Measurements from ENCODE around the gene FHL3. TPM values are rescaled to one million over a fixed set of nuclear protein-coding genes. Genes with fewer than 3 reads are reported as not detected.

The FHL3 gene
- total RNA-seq, 1 donor from 2014 or later = 57.9 TPM

DNA sequence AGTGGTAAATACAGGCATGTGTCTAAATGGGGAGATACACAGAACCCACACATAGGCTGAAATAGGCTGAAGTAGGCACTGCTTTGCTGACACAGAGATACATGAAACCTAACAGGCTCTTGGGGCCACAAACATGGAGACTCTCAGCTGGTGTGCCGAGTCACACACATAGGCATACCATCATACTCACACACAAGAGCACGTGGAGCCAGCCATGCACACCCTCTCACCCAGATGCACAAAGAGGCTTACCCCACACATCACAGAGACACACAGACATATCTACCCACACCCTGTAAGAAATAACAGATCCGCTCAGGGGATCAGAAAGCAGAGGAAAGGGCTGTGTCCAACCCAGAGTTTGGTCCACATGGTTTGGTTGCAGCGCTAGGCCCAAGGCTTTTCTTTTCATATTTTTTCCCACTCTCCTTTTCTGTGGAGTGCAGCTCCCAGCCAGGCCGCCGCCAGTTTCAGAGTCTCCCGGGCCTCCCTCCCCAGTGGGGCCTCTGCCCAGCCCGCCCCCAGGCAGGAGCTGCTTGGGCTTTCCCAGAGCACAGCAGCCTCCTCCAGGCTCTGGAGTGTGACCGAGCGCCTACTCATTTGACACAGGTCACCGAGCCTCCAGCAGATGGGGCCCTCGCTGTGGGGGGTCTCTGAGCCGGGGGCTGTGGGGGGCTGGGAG, 45.2 kb upstream of the FHL3 start:
- Mint-ChIP-seq H3K36me3 (ENCODE audit: low read depth) (no peaks in the 10 kb centered on the region), H3K27ac (ENCODE audit: unreplicated experiment) (no peak overlapping the region), H3K27me3 (ENCODE audit: low read depth) (peaks cover 2% of the 10 kb centered on the region), H3K4me3 (ENCODE audit: unreplicated experiment) (no peak overlapping the region), H3K4me1 (ENCODE audit: low read depth) (peaks cover 15% of the 10 kb centered on the region), H3K9me3 (ENCODE audit: low read depth) (no peaks in the 10 kb centered on the region)
- TF ChIP-seq, protein P1, sequence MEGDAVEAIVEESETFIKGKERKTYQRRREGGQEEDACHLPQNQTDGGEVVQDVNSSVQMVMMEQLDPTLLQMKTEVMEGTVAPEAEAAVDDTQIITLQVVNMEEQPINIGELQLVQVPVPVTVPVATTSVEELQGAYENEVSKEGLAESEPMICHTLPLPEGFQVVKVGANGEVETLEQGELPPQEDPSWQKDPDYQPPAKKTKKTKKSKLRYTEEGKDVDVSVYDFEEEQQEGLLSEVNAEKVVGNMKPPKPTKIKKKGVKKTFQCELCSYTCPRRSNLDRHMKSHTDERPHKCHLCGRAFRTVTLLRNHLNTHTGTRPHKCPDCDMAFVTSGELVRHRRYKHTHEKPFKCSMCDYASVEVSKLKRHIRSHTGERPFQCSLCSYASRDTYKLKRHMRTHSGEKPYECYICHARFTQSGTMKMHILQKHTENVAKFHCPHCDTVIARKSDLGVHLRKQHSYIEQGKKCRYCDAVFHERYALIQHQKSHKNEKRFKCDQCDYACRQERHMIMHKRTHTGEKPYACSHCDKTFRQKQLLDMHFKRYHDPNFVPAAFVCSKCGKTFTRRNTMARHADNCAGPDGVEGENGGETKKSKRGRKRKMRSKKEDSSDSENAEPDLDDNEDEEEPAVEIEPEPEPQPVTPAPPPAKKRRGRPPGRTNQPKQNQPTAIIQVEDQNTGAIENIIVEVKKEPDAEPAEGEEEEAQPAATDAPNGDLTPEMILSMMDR (IDR thresholded peaks at IDR 0.05) = no peak
- no peak for DNase-seq (ENCODE audit: low spot score)

DNA sequence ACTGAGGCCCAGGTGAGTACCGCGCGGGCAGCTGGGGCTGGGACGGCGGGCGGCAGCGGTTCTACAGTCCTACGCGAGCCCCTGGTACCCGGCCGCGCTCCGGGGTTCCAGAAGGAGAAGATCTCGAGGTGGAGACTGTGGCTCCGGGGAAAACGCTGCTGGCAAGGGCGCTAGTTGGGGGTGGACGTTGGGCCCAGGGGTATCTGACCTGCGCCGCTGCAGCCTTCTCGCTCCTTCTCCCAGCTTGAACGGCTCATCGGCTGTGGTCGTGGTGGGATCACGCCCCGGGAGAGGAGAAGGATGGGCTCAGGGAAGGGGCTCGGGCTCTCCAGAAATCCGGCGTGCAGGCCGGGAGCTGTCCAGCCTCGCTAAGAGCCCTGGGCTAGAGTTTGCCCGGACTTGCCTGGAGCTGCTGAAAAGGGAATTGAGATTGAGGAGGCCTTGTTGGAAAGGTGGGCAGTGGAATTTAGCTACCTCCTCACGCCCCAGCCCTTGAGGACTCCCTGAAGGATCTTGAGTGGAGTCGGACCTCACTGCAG, 42.4 kb upstream of the FHL3 start:
- peaks cover 13% of the 10 kb centered on the region for H3K27me3 Mint-ChIP-seq (ENCODE audit: low read depth)
- H3K4me1 Mint-ChIP-seq (ENCODE audit: low read depth) = peaks cover 24% of the 10 kb centered on the region

DNA sequence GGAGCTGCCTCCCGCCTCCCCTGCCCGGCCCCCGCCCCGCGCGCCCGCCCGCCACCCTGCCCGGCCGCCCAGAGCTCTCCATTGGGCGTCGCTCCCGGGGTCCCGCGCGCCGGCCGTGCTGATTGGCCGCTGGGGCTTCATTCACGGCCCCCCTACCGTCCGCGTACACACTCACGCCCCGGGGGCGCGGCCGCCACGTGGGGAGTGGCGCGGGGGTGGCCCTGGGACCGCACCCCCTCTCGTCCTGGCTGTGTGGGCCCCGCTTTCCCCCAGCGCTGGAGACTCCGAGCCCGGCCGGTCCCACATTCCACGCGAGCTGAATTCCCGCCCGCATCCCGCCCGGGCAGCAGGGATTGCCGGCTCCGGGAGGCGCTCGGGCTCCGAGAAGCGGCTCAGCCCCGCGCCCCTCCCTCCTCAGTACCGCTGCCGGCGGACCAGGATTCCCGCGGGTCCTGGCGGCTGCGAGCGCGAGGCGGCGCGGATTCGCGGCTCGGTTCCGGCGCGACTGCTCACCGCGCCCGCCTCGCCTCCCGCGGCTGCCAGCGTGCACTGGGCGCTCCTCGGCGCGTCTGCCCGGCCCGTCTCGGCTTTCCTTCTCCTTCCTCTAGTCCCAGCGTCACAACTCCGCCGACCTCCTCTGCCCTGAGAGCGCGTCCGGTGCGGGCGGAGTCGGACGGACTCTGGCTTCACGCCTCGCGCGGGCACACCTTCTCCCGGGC, 41.7 kb upstream of the FHL3 start:
- peak; percentile 91 for DNase-seq (ENCODE audit: low spot score)
- H3K4me1 Mint-ChIP-seq (ENCODE audit: low read depth) = peaks cover 24% of the 10 kb centered on the region
- H3K4me3 Mint-ChIP-seq (ENCODE audit: unreplicated experiment) = peak overlapping the region; percentile 75
- TF ChIP-seq, protein P1 (IDR thresholded peaks at IDR 0.05) = peak; percentile 59
- no peaks in the 10 kb centered on the region for H3K9me3 Mint-ChIP-seq (ENCODE audit: low read depth)
- H3K27me3 Mint-ChIP-seq (ENCODE audit: low read depth) = peaks cover 11% of the 10 kb centered on the region
- peak overlapping the region; percentile 63 for H3K27ac Mint-ChIP-seq (ENCODE audit: unreplicated experiment)
- peaks cover 1% of the 10 kb centered on the region for H3K36me3 Mint-ChIP-seq (ENCODE audit: low read depth)

More for the DNA sequence above, 42.4 kb upstream of the FHL3 start:
- DNase-seq (ENCODE audit: low spot score) = no peak
- no peaks in the 10 kb centered on the region for H3K36me3 Mint-ChIP-seq (ENCODE audit: low read depth)
- peak overlapping the region; percentile 63 for H3K27ac Mint-ChIP-seq (ENCODE audit: unreplicated experiment)
- no peaks in the 10 kb centered on the region for H3K9me3 Mint-ChIP-seq (ENCODE audit: low read depth)
- H3K4me3 Mint-ChIP-seq (ENCODE audit: unreplicated experiment) = peak overlapping the region; percentile 75
- TF ChIP-seq, protein P1 (IDR thresholded peaks at IDR 0.05) = no peak

DNA sequence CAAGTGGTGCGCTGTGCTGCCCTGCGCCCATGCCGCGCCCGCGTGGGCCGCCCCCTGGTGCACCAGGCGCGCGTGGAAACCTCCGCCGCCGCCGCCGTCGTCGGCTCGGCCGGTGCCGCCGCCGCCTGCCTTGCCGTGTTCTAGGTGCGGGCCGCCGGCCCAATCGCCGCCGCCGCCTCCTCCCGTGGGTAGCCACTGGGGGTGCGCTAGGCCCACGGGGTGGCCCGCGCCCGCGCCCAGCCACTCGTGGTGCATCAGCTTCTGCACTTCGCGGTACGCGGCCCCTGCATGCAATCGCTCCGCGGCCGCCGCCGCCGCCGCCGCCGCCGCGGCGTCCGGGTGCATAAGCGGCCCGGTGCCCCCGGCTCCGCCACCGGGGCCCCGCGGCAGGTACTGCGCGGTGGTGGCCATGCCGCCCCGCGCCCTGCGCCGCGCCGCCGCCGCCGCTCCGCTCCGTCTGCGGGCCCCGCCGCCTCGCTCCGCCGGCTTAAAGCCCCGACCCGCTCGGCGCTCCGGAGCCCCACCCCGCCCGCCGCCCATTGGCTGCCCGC, 41.1 kb upstream of the FHL3 start, which contains the start of gene POU3F1:
TSS of gene POU3F1 (minus strand) at position 461 of the 551 bp plus-strand sequence. CDS start at position 411, 50 bp downstream.
- DNase-seq (ENCODE audit: low spot score) = no peak
- Mint-ChIP-seq H3K36me3 (ENCODE audit: low read depth) (peaks cover 1% of the 10 kb centered on the region), H3K4me3 (ENCODE audit: unreplicated experiment) (peak within 1 kb of the TSS; percentile 75), H3K4me1 (ENCODE audit: low read depth) (peaks cover 24% of the 10 kb centered on the region), H3K9me3 (ENCODE audit: low read depth) (no peaks in the 10 kb centered on the region), H3K27ac (ENCODE audit: unreplicated experiment) (peak within 1 kb of the TSS; percentile 63), H3K27me3 (ENCODE audit: low read depth) (peaks cover 11% of the 10 kb centered on the region)
- TF ChIP-seq, protein P1 (IDR thresholded peaks at IDR 0.05) = no peak
